ENCODE measurements around the gene CENPP. TPM values are rescaled to one million over a fixed set of nuclear protein-coding genes. Genes with fewer than 3 reads are reported as not detected.

The CENPP gene
- total RNA-seq, 2 donors from 2014 or later = 3.1 to 11.0 TPM

DNA sequence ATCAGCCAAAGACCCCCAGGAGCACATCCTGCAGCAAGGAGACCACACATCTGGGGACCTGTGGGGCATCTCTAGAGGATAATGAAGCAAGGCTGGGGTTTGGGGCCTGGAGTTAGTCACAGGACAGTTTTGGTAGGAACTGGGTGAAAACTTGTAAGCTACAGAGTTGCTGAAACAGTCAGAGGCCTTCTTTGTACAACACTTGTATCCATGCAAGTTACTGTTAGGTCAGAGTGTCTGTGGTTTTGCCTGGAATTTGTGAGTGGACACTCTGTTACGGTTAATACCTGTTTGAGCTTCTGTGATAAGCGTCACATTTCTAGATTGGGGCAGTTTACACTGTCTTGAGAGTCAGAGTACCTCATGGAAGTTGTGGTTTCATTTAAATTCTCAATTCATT lies 179.1 kb downstream of the CENPP start:
- Histone ChIP-seq H3K27me3 (no peaks in the 10 kb centered on the region), H3K4me1 (no peaks in the 10 kb centered on the region), H3K4me3 (no peak overlapping the region), H3K9me3 (no peaks in the 10 kb centered on the region), H3K36me3 (no peaks in the 10 kb centered on the region), H3K27ac (no peak overlapping the region), H3K9ac (ENCODE audit: low read depth in 2 of 2, low read length in 2 of 2) (no peak overlapping the region)
- TF ChIP-seq, protein P1, sequence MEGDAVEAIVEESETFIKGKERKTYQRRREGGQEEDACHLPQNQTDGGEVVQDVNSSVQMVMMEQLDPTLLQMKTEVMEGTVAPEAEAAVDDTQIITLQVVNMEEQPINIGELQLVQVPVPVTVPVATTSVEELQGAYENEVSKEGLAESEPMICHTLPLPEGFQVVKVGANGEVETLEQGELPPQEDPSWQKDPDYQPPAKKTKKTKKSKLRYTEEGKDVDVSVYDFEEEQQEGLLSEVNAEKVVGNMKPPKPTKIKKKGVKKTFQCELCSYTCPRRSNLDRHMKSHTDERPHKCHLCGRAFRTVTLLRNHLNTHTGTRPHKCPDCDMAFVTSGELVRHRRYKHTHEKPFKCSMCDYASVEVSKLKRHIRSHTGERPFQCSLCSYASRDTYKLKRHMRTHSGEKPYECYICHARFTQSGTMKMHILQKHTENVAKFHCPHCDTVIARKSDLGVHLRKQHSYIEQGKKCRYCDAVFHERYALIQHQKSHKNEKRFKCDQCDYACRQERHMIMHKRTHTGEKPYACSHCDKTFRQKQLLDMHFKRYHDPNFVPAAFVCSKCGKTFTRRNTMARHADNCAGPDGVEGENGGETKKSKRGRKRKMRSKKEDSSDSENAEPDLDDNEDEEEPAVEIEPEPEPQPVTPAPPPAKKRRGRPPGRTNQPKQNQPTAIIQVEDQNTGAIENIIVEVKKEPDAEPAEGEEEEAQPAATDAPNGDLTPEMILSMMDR (IDR thresholded peaks at IDR 0.05) = no peak
- DNase-seq = no peak
- intact Hi-C loops (cut with DNase I) = loop anchor here (5.0 kb wide), 1 partner anchor 127 kb away; no protein-coding TSS in a partner anchor

DNA sequence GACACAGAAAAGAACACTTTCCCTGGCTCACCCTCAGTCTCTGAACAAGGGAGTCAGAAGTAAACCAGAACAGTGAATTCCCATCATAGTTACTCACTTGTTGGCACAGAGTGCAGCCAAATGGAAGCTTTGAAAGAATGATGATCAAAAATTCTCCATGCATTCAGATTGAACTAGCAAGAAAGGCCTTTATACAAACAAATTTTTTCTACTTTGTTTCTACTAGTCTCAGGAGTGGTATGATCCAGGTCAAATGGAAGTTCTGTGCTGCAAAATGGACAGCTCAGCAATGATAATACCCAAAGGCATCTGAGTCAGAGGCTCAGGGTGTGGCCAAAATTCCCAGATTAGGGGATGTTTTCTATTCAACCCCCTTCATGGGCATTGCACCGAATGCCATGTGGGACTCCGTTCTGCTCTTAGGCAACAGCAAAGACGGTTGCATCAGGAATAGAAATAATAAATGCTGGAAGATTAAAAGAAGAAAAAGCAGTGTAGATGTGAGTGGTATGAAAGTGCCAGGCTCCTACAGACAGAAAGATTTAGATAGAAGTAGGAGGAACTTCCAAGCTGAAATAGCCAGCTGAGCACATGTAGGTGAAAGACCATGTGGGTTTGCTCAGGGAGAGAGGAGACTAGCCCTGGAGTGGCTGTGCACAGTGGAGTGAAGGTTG lies 180.6 kb downstream of the CENPP start:
- DNase-seq = no peak
- Histone ChIP-seq H3K27me3 (no peaks in the 10 kb centered on the region), H3K27ac (peak overlapping the region; percentile 6), H3K9ac (ENCODE audit: low read depth in 2 of 2, low read length in 2 of 2) (no peak overlapping the region), H3K36me3 (no peaks in the 10 kb centered on the region), H3K4me3 (no peak overlapping the region), H3K9me3 (no peaks in the 10 kb centered on the region), H3K4me1 (no peaks in the 10 kb centered on the region)
- TF ChIP-seq, protein P1 (IDR thresholded peaks at IDR 0.05) = no peak
- intact Hi-C loops (cut with DNase I) = no loop called here

DNA sequence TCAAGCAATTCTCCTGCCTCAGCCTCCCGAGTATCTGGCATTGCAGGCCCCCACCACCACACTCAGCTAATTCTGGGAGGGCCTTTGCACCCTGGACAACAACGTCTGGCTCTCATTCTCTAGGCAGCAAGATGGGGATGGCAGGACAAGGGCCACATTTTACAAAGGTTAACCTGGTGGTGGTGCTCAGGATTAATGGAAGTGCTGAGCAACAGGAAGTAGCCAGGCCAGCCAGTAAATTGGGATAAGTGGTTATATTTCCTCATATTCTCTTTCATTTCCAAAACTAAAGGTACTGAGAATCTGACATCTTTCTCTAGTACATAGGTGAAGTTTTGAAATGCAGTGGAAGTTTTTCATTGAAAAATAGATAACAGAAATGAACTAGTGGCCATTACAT lies 181.3 kb downstream of the CENPP start:
- Histone ChIP-seq H3K36me3 (no peaks in the 10 kb centered on the region), H3K4me3 (no peak overlapping the region), H3K4me1 (no peaks in the 10 kb centered on the region), H3K27me3 (no peaks in the 10 kb centered on the region), H3K9me3 (no peaks in the 10 kb centered on the region), H3K27ac (peak overlapping the region; percentile 6), H3K9ac (ENCODE audit: low read depth in 2 of 2, low read length in 2 of 2) (no peak overlapping the region)
- intact Hi-C loops (cut with DNase I) = no loop called here
- TF ChIP-seq, protein P1 (IDR thresholded peaks at IDR 0.05) = no peak
- no peak for DNase-seq

DNA sequence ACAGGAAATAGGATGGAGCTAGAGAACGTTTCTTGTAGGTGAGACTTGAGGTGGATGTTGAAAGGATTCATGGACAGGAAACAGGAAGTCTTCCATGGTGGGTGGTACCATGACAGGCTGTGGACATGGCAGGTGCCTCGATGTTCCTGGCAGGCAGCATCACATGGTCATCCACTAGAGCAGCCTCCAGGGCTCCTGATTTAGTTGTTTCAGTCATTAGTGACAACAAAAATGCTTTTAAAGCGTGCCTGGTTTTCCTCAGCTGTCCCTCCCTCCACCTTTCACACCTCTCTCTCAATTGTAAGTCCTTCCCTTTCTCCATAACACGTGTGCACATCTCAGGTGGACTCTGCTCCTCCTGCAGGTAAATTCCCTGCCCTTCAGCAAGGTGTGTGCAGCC lies 181.7 kb downstream of the CENPP start:
- DNase-seq = no peak
- TF ChIP-seq, protein P1 (IDR thresholded peaks at IDR 0.05) = no peak
- H3K4me3 ChIP-seq = no peak overlapping the region
- no peaks in the 10 kb centered on the region for H3K27me3 ChIP-seq
- intact Hi-C loops (cut with DNase I) = no loop called here
- H3K4me1 ChIP-seq = no peaks in the 10 kb centered on the region
- no peak overlapping the region for H3K27ac ChIP-seq
- no peak overlapping the region for H3K9ac ChIP-seq (ENCODE audit: low read depth in 2 of 2, low read length in 2 of 2)
- no peaks in the 10 kb centered on the region for H3K9me3 ChIP-seq
- no peaks in the 10 kb centered on the region for H3K36me3 ChIP-seq

DNA sequence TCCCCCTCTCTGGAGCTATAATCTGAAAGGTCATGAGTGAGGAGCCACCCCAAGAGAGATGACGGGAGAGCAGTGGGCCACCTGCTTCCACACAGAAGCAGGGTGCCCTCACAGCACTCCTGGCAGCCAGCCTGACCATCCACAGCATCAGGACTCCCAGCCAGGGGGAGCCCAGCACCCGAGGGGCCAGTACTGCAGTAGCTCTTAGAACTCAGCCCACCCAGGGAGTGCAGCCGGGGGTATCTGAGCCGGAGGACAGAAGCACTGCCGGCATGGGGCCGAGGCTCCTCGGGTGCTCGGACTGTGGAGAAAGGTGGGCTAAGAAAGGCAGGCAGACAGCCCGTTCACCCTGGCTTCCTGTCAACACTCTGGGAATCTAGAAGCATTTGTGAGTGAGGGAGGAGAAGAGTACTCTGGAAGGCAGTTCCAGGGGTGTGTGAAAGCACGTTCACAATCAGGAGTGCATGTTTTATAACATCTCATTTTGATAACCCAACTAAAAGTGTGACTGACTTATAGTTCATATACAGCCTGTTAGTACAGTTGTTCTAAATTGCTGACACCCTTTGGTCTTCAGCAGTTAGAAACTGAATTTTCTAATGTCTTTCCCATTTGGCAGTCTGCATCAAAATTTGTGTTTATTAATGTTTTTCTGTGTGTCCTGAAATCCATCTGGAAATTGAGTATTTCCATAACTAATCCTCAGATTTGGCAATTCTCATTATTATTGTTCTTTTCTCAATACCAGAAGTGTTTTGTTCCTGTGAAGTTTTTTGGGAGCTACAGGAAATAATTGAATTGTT lies 182.5 kb downstream of the CENPP start:
- DNase-seq = no peak
- H3K9ac ChIP-seq (ENCODE audit: low read depth in 2 of 2, low read length in 2 of 2) = no peak overlapping the region
- no peak overlapping the region for H3K27ac ChIP-seq

More for the DNA sequence above, 182.5 kb downstream of the CENPP start:
- H3K4me3 ChIP-seq = no peak overlapping the region
- no peaks in the 10 kb centered on the region for H3K4me1 ChIP-seq
- no peaks in the 10 kb centered on the region for H3K36me3 ChIP-seq
- intact Hi-C loops (cut with DNase I) = no loop called here
- H3K9me3 ChIP-seq = no peaks in the 10 kb centered on the region
- H3K27me3 ChIP-seq = no peaks in the 10 kb centered on the region
- TF ChIP-seq, protein P1 (IDR thresholded peaks at IDR 0.05) = no peak
